HG02943 (cell line): Measurements from ENCODE around the gene PPP1R11.
"Not testable (repeated sequence)": the region's sequence is repeated elsewhere in the genome, so short reads cannot be mapped to it uniquely, and the experiment has no call there.

Experiments
- ATAC-seq: cut with Tn5 transposase; IDR thresholded peaks from one replicate; pipeline ENCODE4 v1.9.1; 2021; ENCODE audit warnings: mild to moderate bottlenecking, low read depth, moderate library complexity; ENCODE audit not compliant: unreplicated experiment

Gene PPP1R11

DNA sequence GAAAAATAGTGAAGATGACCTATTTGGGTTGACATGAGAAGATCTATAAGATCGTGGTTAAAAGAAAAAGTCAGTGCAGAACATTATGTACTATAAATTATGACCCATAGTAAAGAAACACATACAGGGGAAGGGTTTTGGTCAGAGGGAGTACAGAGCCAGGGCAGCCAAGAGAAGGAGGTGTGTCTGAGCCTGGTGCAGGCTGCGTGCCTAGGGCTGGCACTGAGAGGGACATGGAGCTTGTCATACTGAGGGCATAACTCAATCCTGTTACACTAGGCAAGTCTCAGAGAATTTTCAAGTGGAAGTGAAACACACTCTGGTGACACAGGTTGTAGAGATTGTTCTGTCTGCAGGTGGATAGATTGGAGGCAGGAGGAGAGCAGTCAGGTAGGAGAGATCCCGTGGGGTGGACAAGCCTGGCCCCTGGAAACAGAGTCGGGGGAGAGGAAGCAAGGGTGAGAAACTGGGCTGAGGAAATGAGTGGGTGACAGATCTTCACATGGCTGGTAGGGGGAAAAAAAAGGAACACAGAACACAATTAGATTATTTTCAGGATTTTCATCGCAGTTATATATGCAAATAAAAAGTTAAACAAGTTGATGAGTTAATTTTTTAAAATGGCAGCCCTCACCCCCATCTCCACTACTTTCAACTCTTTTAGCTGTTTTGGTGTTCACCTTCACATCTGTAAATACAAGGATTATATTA lies 27.1 kb downstream of the PPP1R11 start:
- no peak for ATAC-seq

DNA sequence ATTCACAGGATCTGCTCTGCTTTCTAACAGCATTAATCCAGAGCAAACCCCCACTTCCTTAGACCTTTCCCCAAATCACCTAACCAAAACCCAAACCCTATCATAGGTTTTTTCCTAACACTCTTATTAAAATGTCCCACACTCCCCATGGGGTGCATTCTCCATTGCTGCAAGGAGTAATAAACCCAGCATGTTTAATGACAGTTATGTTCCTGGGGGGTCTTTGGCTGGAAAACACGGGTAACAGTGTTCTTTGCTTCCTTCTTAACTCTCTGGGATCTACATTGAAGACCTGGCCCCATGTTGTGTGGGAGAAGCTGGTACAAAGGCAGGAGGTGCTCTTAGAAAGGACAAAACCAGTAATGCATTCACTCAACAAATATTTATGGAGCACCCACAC lies 29.8 kb downstream of the PPP1R11 start:
- ATAC-seq: no peak

DNA sequence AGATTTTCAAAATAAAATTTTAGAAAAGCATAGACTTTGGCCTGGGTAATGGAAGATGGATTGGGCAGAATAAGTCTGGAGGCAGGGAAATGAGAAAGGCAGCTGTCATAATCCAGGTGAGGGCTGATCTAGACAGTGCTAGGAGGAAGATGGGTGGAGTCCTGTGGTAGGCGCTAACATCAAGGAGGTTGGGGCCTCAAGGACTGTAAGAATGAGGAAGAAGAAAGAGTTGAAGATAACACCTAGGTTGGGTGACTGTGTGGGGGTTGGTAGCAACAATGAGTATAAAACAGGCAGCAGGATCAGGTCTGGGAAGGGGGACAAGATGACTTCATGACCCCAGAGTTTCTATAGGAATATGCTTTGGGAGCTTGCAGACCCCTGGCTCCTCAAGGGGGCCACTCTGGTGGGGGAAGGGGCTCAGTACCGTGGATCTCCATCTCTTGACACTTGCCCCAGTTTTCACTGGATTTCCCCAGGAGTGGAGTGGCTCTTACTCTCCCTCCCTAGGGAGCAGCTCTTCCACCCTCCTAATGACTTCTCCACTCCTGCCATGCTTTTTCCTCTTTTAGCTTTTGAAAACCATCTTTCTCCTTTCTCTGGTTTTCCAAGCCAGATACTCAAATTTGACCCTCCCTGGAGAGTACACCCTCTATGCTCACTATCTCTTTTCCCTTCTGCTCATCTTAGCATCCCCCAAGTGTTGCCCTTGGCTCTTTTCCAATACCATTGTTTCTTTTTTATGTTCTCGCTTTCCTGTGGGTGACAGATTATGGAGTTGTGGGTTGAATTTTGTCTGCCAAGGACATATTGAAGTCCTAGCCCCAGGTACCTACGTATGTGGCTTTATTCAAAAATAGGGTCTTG lies 31.1 kb downstream of the PPP1R11 start:
- ATAC-seq: no peak

DNA sequence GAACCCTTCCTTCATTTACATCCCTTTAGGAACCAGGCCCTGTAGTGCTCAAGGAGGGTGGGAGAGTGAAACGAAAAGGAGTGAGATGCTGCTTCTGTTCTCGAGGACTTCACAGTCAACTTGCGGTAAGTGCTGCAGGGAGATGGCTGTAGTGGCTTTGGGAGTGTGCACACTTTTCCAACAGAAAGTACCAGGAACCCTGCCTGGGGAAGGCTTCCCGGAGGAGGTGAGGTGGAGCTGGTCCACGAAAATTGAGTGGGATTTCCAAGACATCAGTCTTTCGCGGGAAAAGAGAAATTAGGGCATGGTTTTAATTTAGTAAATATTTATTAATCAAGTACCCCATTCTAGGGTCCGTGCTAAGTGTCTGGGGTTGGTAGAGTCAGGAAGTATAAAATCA lies 33.2 kb downstream of the PPP1R11 start:
- ATAC-seq: no peak

GRCh38 chr6:30100585-30101443 lies 33.8 kb downstream of the PPP1R11 start:
- no peak for ATAC-seq

GRCh38 chr6:30101444-30102413 lies 34.7 kb downstream of the PPP1R11 start:
- ATAC-seq: no peak

DNA sequence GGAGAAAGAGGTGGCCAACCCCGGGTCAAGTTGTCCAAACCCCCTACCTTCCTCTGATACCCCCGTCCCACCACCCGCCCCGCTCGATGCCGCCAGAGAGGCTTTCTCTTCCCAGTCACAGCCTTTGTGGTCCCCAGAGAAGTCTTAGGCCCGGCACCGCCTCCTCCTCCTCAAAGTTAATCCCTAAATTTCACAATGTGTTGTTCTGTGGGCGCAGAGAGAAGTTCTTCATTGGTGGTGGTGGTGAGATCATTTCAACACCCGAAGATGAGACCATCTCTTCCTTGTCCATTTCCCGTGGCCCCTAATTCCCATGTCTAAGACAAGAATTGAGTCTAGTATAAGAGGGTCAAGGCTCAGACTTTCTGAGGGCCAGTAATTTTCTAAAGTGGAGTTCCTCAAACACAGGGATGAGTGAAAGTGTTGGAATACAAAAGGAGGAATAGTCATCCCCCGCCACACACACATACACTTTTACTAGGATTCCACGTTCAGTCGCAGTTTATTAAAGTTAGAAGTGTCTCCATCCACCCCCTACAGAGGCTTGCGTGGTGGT lies 35.5 kb downstream of the PPP1R11 start:
- ATAC-seq: no peak

DNA sequence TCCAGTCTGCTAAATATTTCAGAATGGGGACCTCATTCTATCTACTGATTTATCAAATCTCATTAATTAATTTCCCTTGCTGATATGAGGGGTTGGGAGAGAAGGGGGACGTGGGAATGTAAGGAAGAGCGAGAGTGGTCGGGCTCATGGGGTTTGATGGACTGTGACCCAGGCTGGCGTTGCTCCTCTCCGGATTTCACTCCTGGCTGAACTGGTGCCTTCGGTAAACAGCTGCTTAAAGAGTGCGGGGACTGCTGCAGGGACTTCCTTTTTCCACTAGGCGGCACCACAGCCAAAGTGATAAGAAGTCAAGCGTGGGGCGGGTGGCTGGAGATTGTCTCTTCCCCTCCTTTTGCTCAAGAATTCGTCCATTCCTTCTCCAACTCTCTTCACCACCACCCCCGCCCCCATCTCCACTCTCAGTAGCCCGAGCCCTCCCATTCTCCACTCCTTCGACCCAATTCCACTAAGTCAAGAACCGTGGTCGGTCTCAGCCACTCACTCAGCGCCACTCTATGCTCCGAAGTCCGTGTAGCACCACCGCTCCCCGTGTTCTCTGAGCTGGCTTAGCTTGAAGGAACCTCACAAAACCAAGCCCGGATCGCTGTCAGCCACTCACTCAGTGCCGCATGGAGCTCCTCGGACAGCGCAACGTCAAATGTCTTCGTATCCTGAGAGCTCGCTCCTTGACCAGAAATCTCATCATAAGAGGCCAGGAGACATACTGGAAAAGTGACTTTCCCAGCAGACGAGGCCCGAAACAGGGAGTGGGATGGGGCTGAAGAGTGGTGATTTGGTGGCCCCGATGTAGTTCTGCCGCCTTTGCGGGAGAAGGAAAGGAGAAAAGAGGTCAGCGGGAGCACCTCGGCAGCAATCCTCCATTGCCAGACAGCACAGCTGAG lies 36.2 kb downstream of the PPP1R11 start:
- no peak for ATAC-seq

GRCh38 chr6:30103872-30104179 lies 36.8 kb downstream of the PPP1R11 start:
- no peak for ATAC-seq

- ATAC-seq: no peak
Observed at GRCh38 chr6:30104661-30105060, 37.7 kb downstream of the PPP1R11 start.

- ATAC-seq: no peak
Observed at GRCh38 chr6:30111266-30111856, 44.4 kb downstream of the PPP1R11 start.

GRCh38 chr6:30112402-30112994 lies 45.5 kb downstream of the PPP1R11 start:
- ATAC-seq: no peak

DNA sequence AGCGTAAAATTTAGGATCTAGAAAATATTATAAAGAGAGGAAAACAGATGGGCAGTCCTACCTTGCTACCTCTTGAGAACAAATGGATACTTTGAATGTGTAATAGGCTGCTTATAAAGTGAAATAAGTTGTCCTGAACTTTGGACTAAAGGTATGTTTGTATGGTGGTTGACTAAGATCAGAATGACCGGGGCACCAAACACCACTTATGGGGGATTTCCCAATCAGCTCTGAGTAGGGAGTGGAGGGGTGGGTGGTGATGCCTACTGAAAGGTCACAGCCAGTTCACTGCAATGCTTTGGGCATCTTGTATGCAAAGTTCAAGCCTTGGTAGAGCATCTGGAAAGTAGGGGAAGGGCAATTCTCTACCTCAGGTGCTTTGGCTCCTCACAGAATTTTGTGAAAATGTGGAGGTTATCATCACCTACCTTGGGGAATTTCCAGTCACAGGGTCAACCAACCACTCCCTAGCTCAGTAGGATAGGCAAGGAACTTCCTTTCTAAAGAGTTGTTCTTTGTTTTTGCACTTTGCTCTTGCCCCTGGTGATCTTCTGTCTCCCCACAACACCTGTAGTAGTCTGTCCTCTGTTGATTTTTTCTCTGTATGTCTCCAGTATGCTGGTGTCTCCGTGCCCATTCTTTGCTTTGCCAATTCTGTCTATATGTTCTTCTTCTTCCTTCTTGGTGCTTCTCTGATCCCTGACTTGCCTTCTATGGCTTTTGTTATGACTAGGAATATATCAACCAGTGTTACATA lies 46.2 kb downstream of the PPP1R11 start, which contains the start of gene TRIM31:
Gene TRIM31, minus strand, starts transcription at position 88 of the 757 bp plus-strand sequence. CDS start 285 bp downstream, outside the sequence.
- peak; percentile 84 for ATAC-seq

DNA sequence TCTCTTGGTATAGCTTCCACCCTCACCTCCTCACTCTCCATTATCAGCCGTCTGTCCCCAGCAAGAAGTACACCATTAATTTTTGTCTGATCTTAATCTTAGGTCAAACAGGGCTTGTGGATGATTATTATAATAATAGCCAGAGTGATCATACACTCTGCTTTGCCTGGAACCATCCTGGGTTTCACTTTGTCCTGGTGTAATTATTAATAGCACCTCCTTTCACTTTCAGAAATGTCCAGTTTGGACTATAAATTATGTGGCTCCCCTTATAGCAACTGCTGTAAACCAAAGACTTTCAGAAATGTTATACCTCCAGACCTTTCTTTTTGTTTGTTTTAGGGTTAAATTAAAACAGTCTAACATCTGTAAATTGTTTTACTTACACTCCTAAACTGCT lies 46.8 kb downstream of the PPP1R11 start:
- ATAC-seq: no peak

DNA sequence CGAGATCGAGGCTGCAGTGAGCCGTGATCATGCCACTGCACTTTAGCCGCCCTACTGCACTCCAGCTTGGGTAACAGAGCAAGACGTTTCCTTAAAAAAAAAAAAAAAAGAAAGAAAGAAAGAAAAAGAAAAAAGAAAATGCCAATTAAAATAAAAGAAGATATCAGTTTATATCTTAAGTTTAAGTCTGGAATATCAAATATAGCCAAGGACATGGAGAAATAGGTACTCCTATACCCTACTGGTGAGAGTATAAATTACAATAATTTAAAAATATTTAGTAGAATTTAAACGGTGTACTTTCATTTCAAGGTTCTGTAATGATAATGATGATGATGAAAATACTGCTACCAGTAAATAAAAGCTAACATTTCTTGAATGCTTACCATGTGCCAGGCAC lies 49.7 kb downstream of the PPP1R11 start:
- no peak for ATAC-seq

- not testable (repeated sequence) for ATAC-seq
Observed at GRCh38 chr6:30118691-30119090, 51.7 kb downstream of the PPP1R11 start.
